GM12874 (cell line): ENCODE data around the gene NRAS.

Source experiments
- TF ChIP-seq, protein P1 (sequence below): IDR thresholded peaks from 2 replicates; pipeline ENCODE4 v1.5.1; 2011; ENCODE audit warnings: low read depth, mild to moderate bottlenecking, control low read depth, low read length, moderate library complexity; ENCODE audit not compliant: insufficient read depth

Gene NRAS

DNA sequence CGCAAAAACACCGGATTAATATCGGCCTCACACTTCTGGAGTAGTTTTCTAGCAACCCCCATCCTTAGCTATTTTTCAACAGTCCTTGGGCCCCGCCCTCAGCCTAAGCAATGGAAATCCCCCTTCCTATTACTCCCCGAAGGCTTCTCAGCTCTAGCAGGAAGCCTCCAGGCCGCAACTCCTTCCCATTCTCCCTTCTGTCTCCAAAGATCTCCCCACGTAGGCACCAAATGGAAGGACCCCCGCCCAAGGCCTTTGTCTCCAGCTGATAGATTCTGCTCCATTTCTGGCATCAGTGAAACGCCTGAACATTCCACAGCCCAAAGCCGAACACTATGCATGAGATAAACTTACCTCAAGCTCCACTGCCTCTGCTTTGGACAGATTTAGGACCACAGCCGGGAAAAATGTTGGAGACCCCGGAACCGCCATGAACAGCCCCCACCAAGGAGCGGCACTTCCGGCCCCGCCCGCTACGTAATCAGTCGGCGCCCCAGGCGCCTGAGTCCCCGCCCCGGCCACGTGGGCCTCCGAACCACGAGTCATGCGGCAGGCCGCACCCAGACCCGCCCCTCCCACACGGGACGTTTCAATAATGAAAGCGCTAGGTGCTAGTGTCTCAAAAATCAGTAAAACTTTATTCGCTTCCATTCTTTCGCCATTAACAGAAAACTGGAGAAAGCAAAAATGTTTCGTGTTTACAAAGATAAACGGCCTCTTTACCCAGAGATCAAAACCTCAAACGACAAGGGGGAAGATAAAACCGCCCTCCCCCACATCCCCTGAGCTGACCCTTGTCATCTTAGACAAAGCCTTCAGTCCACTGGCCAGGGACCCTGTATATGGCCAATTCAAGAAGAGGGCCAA, at the start of gene NRAS:
Gene NRAS (minus strand): TSS at position 468 of the 867 bp plus-strand sequence. CDS start 611 bp downstream, outside the sequence.
- TF ChIP-seq, protein P1, sequence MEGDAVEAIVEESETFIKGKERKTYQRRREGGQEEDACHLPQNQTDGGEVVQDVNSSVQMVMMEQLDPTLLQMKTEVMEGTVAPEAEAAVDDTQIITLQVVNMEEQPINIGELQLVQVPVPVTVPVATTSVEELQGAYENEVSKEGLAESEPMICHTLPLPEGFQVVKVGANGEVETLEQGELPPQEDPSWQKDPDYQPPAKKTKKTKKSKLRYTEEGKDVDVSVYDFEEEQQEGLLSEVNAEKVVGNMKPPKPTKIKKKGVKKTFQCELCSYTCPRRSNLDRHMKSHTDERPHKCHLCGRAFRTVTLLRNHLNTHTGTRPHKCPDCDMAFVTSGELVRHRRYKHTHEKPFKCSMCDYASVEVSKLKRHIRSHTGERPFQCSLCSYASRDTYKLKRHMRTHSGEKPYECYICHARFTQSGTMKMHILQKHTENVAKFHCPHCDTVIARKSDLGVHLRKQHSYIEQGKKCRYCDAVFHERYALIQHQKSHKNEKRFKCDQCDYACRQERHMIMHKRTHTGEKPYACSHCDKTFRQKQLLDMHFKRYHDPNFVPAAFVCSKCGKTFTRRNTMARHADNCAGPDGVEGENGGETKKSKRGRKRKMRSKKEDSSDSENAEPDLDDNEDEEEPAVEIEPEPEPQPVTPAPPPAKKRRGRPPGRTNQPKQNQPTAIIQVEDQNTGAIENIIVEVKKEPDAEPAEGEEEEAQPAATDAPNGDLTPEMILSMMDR, result no peak

DNA sequence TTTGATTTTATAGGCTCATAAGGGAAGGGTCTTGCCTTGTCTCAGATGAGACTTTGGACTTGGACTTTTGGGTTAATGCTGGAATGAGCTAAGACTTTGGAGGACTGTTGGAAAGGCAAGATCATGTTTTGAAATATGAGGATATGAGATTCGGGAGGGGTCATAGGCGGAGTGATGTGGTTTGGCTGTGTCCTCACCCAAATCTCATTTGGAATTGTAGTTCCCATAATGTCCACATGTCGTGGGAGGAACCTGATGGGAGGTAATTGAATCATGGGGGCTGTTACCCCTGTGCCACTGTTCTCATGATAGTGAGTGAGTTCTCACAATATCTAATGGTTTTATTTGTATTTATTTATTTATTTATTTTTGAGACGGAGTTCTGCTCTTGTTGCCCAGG, 48.1 kb upstream of the NRAS start:
- TF ChIP-seq, protein P1, result no peak

DNA sequence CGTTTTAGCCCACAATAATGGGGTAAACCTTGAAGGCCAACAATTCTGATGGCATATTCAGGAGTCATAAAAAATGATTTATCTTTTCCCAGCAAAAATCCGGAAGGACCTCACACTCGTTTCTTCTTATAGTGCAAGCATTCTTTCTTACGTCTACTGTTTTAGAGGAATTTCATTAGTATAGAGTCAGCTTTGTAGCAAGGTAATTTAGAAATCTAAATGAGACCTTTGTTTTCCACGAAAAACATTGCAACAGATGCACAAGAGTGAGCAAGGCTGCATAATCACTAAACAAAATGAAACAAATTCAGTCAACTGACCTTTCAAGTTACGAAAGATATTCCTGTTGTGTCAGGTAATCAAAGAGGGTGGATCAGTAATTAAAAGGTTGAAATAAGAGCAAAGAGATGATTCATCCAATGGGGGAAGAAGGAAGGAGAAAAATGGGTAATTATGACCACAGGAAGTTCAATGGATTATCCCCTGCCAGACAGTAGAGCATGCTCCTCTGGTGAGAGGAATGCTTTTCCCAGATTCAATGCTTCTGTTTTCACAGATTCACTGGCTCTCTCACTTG, 41.8 kb upstream of the NRAS start:
- TF ChIP-seq, protein P1, result no peak

DNA sequence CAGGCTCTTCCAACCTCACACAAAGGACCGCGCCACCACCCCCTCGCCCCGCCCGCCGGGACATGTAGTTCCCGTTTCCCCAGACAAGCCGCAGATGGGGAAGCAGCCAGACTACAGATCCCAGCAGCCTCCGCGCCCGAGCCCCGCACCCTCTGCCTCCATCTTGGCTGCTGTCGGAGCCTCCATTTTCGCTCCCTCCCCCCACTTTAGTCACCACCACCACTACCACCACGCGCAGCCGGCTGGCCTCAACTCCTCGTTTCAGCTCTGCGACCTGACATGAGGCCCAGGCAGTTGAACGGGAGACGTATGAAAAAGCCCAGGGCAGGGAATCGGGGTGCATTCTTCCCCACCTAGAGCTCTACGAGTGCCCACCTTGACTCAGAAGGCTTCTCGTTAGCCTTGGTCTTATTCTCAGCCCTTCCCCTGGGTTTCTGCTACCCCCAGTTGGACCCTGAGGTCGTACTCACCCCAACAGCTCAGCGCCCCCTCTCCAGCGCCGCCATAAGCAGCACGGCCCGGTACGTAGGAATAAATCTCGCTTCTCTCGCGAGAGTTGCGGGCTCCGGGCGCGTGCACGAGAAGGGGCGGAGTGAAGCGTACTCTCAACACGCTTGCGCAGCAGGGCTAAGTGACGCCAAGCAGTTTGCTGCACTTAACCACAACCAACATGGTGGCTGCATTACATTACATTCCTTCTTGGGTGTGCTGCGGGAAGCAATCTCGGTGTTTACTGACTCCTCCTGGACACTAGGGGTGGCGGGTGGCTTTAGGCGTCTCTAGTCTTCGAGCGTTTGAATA, 41.1 kb upstream of the NRAS start, which contains the start of gene CSDE1:
Gene CSDE1 (minus strand): TSS at position 530 of the 801 bp plus-strand sequence. CDS start 18,094 bp downstream, outside the sequence.
- TF ChIP-seq, protein P1, result no peak

DNA sequence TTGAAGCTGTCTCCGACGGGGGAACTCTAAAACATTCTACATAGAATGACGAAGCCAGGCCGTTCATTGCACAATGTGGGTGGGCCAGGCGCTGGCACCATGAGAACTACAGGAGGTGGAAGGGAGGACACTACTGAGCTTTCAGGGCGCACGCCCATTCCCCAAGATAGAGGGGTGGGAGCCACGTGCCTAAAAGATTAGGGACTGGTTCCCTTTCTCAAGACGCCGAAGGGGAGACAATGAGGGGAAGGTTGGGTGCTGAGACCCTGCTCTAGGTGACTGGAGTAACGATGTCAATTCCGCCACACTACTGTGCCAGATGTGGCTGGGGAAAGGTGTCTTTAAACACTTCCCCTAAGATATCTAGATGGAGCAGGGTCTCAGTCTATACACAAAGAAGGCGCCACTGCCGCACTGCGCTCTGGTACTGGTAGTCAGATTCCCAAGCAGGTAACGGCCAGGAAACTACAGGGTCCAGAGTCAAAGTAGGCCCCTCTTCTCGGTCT, 40.4 kb upstream of the NRAS start:
- TF ChIP-seq, protein P1, result no peak

DNA sequence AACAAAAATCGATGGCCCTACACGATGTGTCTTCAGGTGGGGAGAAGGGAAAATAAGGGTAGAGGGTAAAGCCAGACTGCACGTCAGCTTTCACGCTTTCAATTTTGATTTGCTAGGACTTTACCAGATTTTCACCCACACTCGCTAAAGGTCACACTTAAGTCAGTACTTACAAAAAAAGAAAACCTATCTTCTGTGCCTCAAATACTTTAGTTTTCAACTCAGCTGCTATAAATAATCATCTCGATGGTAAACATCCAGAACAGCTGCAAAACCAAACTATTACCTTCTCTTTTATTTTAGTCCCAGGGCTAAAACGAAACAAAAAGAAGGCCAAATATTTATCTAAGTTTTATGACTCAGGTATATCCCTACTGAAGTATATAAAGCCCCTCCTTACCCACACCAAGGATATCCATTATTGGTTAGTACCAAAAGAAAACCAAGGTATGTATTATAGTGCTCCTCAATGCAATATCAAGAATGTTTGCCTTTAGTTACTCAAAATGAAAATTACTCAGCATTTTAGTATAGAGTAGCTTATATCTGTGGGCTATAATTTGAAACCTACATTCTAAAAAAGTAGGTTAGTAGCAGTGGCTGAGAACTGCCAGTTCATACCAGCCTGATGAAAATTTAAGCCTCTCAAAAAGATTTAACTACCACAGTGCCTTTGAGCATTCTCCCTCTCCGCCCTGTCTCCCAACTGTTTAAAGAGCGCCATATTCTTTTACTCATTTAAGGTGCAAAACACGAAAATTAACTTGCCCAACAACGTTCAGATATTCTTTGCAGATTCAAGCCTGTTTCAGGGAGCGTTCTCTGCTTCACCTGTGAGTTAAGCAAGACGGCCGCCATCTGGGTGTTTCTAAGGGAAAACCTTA, 39.7 kb upstream of the NRAS start:
- TF ChIP-seq, protein P1, result no peak
